ENCODE data around the gene MAGEA4. TPM values are rescaled to one million over a fixed set of nuclear protein-coding genes. Genes with fewer than 3 reads are reported as not detected.

Gene MAGEA4
- total RNA-seq, 1 donor from 2014 or later = not detected

GRCh38 chrX:151896734-151897474 lies 15.8 kb upstream of the MAGEA4 start:
- no peaks in the 10 kb centered on the region for H3K4me1 Mint-ChIP-seq (ENCODE audit: low read depth, unreplicated experiment)
- TF ChIP-seq EZH2 (IDR thresholded peaks at IDR 0.05; ENCODE audit: insufficient read depth, low read length) = no peak
- no peak for TF ChIP-seq CTCF (IDR thresholded peaks at IDR 0.05; ENCODE audit: insufficient read depth, low read depth, low read length)
- Histone ChIP-seq H2AFZ (ENCODE audit: low read depth, low read length) (no peak overlapping the region), H3K79me2 (ENCODE audit: insufficient read depth, low read length) (no peaks in the 10 kb centered on the region), H3K4me2 (ENCODE audit: low read length) (no peak overlapping the region), H3K4me3 (ENCODE audit: insufficient read depth, low read depth, low read length) (no peak overlapping the region), H3K4me1 (ENCODE audit: insufficient read depth, low read length) (peaks cover 10% of the 10 kb centered on the region), H3K36me3 (ENCODE audit: insufficient read depth, low read length) (no peaks in the 10 kb centered on the region), H3K9ac (ENCODE audit: low read length) (no peak overlapping the region), H3K27me3 (ENCODE audit: insufficient read depth, low read length) (no peaks in the 10 kb centered on the region), H4K20me1 (ENCODE audit: insufficient read depth, low read length) (no peaks in the 10 kb centered on the region), H3K27ac (ENCODE audit: low read depth, low read length) (no peak overlapping the region), H3K9me3 (ENCODE audit: insufficient read depth, low read depth, low read length) (no peaks in the 10 kb centered on the region)
- H3K9me3 Mint-ChIP-seq (ENCODE audit: unreplicated experiment) = no peaks in the 10 kb centered on the region
- peaks cover 3% of the 10 kb centered on the region for H3K27me3 Mint-ChIP-seq (ENCODE audit: low read depth, unreplicated experiment)
- DNase-seq (ENCODE audit: low read depth) (peak; percentile 59), FAIRE-seq (peak; percentile 96)
- H3K27ac Mint-ChIP-seq (ENCODE audit: unreplicated experiment) = no peak overlapping the region
- H3K36me3 Mint-ChIP-seq (ENCODE audit: low read depth, unreplicated experiment) = no peaks in the 10 kb centered on the region
- no peak overlapping the region for H3K4me3 Mint-ChIP-seq (ENCODE audit: unreplicated experiment)

- Histone ChIP-seq H3K79me2 (ENCODE audit: insufficient read depth, low read length) (no peaks in the 10 kb centered on the region), H3K27ac (ENCODE audit: low read depth, low read length) (no peak overlapping the region), H3K27me3 (ENCODE audit: insufficient read depth, low read length) (no peaks in the 10 kb centered on the region), H3K9ac (ENCODE audit: low read length) (no peak overlapping the region), H3K36me3 (ENCODE audit: insufficient read depth, low read length) (no peaks in the 10 kb centered on the region), H3K4me2 (ENCODE audit: low read length) (peak overlapping the region; percentile 26), H2AFZ (ENCODE audit: low read depth, low read length) (no peak overlapping the region), H3K9me3 (ENCODE audit: insufficient read depth, low read depth, low read length) (no peaks in the 10 kb centered on the region), H3K4me1 (ENCODE audit: insufficient read depth, low read length) (peaks cover 21% of the 10 kb centered on the region), H4K20me1 (ENCODE audit: insufficient read depth, low read length) (no peaks in the 10 kb centered on the region), H3K4me3 (ENCODE audit: insufficient read depth, low read depth, low read length) (no peak overlapping the region)
- Mint-ChIP-seq H3K27ac (ENCODE audit: unreplicated experiment) (peak overlapping the region; percentile 38), H3K4me3 (ENCODE audit: unreplicated experiment) (no peak overlapping the region), H3K27me3 (ENCODE audit: low read depth, unreplicated experiment) (peaks cover 3% of the 10 kb centered on the region), H3K4me1 (ENCODE audit: low read depth, unreplicated experiment) (peaks cover 6% of the 10 kb centered on the region), H3K9me3 (ENCODE audit: unreplicated experiment) (no peaks in the 10 kb centered on the region), H3K36me3 (ENCODE audit: low read depth, unreplicated experiment) (no peaks in the 10 kb centered on the region)
- TF ChIP-seq EZH2 (IDR thresholded peaks at IDR 0.05; ENCODE audit: insufficient read depth, low read length) (no peak), CTCF (IDR thresholded peaks at IDR 0.05; ENCODE audit: insufficient read depth, low read depth, low read length) (no peak)
- peak; percentile 37 for DNase-seq (ENCODE audit: low read depth)
- FAIRE-seq = peak; percentile 52
Measured at GRCh38 chrX:151899622-151900021, 13.1 kb upstream of the MAGEA4 start.

GRCh38 chrX:151901826-151902225 lies 10.9 kb upstream of the MAGEA4 start:
- no peaks in the 10 kb centered on the region for H3K36me3 Mint-ChIP-seq (ENCODE audit: low read depth, unreplicated experiment)
- H3K9me3 Mint-ChIP-seq (ENCODE audit: unreplicated experiment) = no peaks in the 10 kb centered on the region

More at GRCh38 chrX:151901826-151902225, 10.9 kb upstream of the MAGEA4 start:
- Histone ChIP-seq H3K9me3 (ENCODE audit: insufficient read depth, low read depth, low read length) (no peaks in the 10 kb centered on the region), H4K20me1 (ENCODE audit: insufficient read depth, low read length) (no peaks in the 10 kb centered on the region), H3K4me3 (ENCODE audit: insufficient read depth, low read depth, low read length) (no peak overlapping the region), H3K4me2 (ENCODE audit: low read length) (no peak overlapping the region), H2AFZ (ENCODE audit: low read depth, low read length) (no peak overlapping the region), H3K4me1 (ENCODE audit: insufficient read depth, low read length) (peaks cover 21% of the 10 kb centered on the region), H3K79me2 (ENCODE audit: insufficient read depth, low read length) (no peaks in the 10 kb centered on the region), H3K9ac (ENCODE audit: low read length) (no peak overlapping the region), H3K27me3 (ENCODE audit: insufficient read depth, low read length) (no peaks in the 10 kb centered on the region), H3K36me3 (ENCODE audit: insufficient read depth, low read length) (no peaks in the 10 kb centered on the region), H3K27ac (ENCODE audit: low read depth, low read length) (no peak overlapping the region)
- Mint-ChIP-seq H3K4me1 (ENCODE audit: low read depth, unreplicated experiment) (peaks cover 6% of the 10 kb centered on the region), H3K4me3 (ENCODE audit: unreplicated experiment) (no peak overlapping the region), H3K27ac (ENCODE audit: unreplicated experiment) (no peak overlapping the region), H3K27me3 (ENCODE audit: low read depth, unreplicated experiment) (peaks cover 3% of the 10 kb centered on the region)
- DNase-seq (ENCODE audit: low read depth) (no peak), FAIRE-seq (no peak)
- TF ChIP-seq CTCF (IDR thresholded peaks at IDR 0.05; ENCODE audit: insufficient read depth, low read depth, low read length) (no peak), EZH2 (IDR thresholded peaks at IDR 0.05; ENCODE audit: insufficient read depth, low read length) (no peak)
